SK-N-SH treated with all-trans-retinoic acid at 6 μM for 48 hours (cell line): ENCODE measurements around the gene EID2.

Source experiments
- ARNTL ChIP-seq: fragments of 450-650 bp; formaldehyde crosslinking; IDR thresholded peaks from 2 replicates; pipeline ENCODE4 v1.5.0; 2020; ENCODE audit warnings: low read depth, mild to moderate bottlenecking, moderate library complexity, borderline replicate concordance
- CREB5 ChIP-seq: fragments of 250-450 bp; sonication (Bioruptor Pico); IDR thresholded peaks from 2 replicates; pipeline ENCODE4 v1.5.1; 2020; ENCODE audit warnings: low read depth, mild to moderate bottlenecking, moderate library complexity
- CSDC2 ChIP-seq: fragments of 250-450 bp; sonication (Bioruptor Pico); IDR thresholded peaks from 2 replicates; pipeline ENCODE4 v1.5.0; 2020; ENCODE audit warnings: mild to moderate bottlenecking, moderate library complexity
- CSRNP3 ChIP-seq: fragments of 250-450 bp; sonication (Bioruptor Pico); IDR thresholded peaks from 2 replicates; pipeline ENCODE4 v1.5.1; 2021; ENCODE audit warnings: mild to moderate bottlenecking, moderate library complexity
- ESRRG ChIP-seq: fragments of 250-450 bp; sonication (Bioruptor Pico); IDR thresholded peaks from 2 replicates; pipeline ENCODE4 v1.6.1; 2021; ENCODE audit warnings: mild to moderate bottlenecking
- GLIS3 ChIP-seq: fragments of 250-450 bp; sonication (Bioruptor Pico); IDR thresholded peaks from 2 replicates; pipeline ENCODE4 v1.5.0; 2020; ENCODE audit warnings: mild to moderate bottlenecking, moderate library complexity
- ISL1 ChIP-seq: fragments of 250-450 bp; sonication (Bioruptor Pico); IDR thresholded peaks from 2 replicates; pipeline ENCODE4 v2.1.2; 2022; ENCODE audit warnings: mild to moderate bottlenecking, moderate library complexity
- PATZ1 ChIP-seq: fragments of 250-450 bp; sonication (Bioruptor Pico); IDR thresholded peaks from 2 replicates; pipeline ENCODE4 v1.8.0; 2020; ENCODE audit warnings: mild to moderate bottlenecking, moderate library complexity, borderline replicate concordance
- POU6F1 ChIP-seq: fragments of 250-450 bp; sonication (Bioruptor Pico); IDR thresholded peaks from 2 replicates; pipeline ENCODE4 v1.8.0; 2021; ENCODE audit warnings: low read depth, mild to moderate bottlenecking, moderate library complexity, borderline replicate concordance
- PPARA ChIP-seq: fragments of 250-450 bp; sonication (Bioruptor Pico); IDR thresholded peaks from 2 replicates; pipeline ENCODE4 v1.5.0; 2020; ENCODE audit warnings: mild to moderate bottlenecking, borderline replicate concordance
- TSHZ2 ChIP-seq: fragments of 250-450 bp; sonication (Bioruptor Pico); IDR thresholded peaks from 2 replicates; pipeline ENCODE4 v1.5.0; 2020; ENCODE audit warnings: mild to moderate bottlenecking, moderate library complexity
- ZC3H10 ChIP-seq: fragments of 250-450 bp; sonication (Bioruptor Pico); IDR thresholded peaks from 2 replicates; pipeline ENCODE4 v1.5.1; 2021; ENCODE audit warnings: mild to moderate bottlenecking, moderate library complexity
- ZFP3 ChIP-seq: fragments of 250-450 bp; sonication (Bioruptor Pico); IDR thresholded peaks from 2 replicates; pipeline ENCODE4 v1.5.0; 2020; ENCODE audit warnings: mild to moderate bottlenecking, moderate library complexity
- ZFP30 ChIP-seq: fragments of 450-650 bp; formaldehyde crosslinking; IDR thresholded peaks from 2 replicates; pipeline ENCODE4 v1.5.0; 2022; ENCODE audit warnings: mild to moderate bottlenecking, moderate library complexity

- TF ChIP-seq CSRNP3 (CRISPR knock-in tag): no peak
- TF ChIP-seq GLIS3 (CRISPR knock-in tag): no peak
- no peak for TF ChIP-seq ZFP3
- no peak for TF ChIP-seq CREB5
- TF ChIP-seq PPARA (CRISPR knock-in tag): no peak
- TF ChIP-seq CSDC2 (CRISPR knock-in tag): no peak
- no peak for TF ChIP-seq ZFP30
- no peak for TF ChIP-seq PATZ1
- TF ChIP-seq POU6F1 (CRISPR knock-in tag): no peak
- no peak for TF ChIP-seq ZC3H10
- TF ChIP-seq ARNTL: no peak
- no peak for TF ChIP-seq ESRRG
- no peak for TF ChIP-seq TSHZ2
- no peak for TF ChIP-seq ISL1 (CRISPR knock-in tag)
These were observed 6.9 kb downstream of the EID2 start for GRCh38 chr19:39533003-39533512.
